Astrocyte of the spinal cord (primary cell): Measurements from ENCODE around the gene CERS1.

Experiments used
- DNase-seq: peaks from one replicate; pipeline ENCODE4 v3.0.0; 2011; ENCODE audit warnings: low read depth, low spot score
- H3K4me3 ChIP-seq: 2 replicates; pipeline ENCODE4 v1.5.1; 2011; ENCODE audit warnings: low read depth, mild to moderate bottlenecking, low read length, moderate library complexity
- in situ Hi-C: cut with HindIII; loops from 2 replicates; pipeline ENCODE4 v1.10.0; 2017; ENCODE audit warnings: low sequenced_read_pairs
- TF ChIP-seq, protein P1 (sequence below): IDR thresholded peaks from 2 replicates; pipeline ENCODE4 v1.5.1; 2012; ENCODE audit warnings: low read depth, mild to moderate bottlenecking, low read length, inconsistent platforms

CERS1 gene

DNA sequence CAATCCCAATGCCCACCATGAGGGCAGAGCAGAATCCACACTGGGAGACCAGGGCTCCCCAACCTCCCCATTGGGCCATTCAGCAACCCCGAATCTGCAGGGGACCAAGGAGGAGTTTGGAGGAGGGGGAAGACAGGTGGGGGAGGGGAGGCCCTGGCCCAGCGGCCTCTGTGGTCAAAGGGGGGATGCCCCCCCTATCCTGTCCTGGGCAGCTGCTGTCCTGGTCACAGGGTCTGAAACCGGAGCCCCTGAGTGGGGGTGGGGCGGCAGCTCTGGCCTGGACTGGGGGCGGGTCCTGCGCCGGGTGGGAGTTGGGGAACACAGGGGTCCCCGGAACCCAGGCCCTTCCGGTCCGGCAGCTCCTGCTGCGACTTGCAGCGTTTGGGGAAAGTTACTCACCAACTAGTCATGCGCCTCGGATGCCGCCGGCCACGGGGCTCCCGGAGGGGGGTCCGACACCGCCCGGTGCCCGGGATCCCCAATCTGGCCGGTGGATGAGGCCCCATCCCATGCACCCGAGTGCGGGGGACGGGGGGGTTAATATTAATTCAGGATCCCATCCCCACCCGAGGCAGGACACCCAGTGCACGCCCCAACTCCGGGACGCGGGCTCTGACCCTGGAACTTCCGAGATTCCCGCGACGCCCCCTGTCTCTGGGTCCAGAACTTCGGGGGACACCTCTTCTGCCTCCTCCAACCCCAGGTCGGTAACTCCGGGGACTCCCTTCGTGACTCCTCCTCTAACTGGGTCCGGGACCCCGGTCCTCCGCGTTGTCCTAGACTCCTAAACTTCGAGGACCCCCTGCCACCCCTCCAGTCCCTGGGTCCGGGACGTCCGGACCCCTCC is 44.2 kb upstream of the CERS1 start:
- H3K4me3 ChIP-seq, result peak overlapping the region; percentile 90
- in situ Hi-C loops, result no loop called here
- TF ChIP-seq, protein P1, sequence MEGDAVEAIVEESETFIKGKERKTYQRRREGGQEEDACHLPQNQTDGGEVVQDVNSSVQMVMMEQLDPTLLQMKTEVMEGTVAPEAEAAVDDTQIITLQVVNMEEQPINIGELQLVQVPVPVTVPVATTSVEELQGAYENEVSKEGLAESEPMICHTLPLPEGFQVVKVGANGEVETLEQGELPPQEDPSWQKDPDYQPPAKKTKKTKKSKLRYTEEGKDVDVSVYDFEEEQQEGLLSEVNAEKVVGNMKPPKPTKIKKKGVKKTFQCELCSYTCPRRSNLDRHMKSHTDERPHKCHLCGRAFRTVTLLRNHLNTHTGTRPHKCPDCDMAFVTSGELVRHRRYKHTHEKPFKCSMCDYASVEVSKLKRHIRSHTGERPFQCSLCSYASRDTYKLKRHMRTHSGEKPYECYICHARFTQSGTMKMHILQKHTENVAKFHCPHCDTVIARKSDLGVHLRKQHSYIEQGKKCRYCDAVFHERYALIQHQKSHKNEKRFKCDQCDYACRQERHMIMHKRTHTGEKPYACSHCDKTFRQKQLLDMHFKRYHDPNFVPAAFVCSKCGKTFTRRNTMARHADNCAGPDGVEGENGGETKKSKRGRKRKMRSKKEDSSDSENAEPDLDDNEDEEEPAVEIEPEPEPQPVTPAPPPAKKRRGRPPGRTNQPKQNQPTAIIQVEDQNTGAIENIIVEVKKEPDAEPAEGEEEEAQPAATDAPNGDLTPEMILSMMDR, result peak; percentile 3
- DNase-seq, result peak; percentile 67

DNA sequence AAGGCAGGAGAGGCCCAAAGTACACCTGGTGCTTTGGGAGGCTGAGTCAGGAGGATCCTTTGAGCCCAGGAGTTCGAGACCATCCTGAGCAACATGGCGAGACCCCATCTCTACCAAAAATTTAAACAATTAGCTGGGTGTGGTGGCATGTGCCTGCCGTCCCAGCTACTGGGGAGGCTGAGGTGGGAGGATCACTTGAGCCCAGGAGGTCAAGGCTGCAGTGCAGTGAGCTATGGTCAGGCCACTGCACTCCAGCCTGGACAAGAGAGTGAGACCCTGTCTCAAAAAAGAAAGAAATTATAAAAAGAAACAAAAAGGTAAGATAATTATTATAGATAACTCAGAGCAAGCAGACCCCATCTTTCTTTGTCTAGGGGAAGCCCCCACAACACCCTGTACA is 43.2 kb upstream of the CERS1 start:
- TF ChIP-seq, protein P1, result no peak
- DNase-seq, result no peak
- H3K4me3 ChIP-seq, result peak overlapping the region; percentile 90
- in situ Hi-C loops, result no loop called here

DNA sequence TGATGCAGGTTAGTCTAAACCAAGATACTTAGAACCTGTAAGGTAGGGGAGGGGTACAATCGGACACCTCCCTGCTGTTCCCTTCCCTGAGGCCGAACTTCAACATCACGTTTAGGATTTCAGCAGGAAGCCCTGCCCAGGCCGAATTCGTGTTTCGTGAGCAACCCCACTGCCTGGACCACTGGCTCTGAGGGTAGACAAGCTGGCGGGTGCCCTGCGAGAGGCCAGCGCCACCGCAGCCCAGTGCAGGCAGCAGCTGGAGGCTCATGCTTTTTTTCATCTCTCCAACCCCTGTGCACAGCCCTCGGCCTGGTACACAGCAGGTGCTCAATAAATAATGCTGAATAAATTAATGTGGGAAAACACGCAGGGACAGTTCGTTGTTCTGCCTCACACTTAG is 37.3 kb upstream of the CERS1 start:
- in situ Hi-C loops, result no loop called here
- TF ChIP-seq, protein P1, result no peak
- no peak for DNase-seq
- no peak overlapping the region for H3K4me3 ChIP-seq

DNA sequence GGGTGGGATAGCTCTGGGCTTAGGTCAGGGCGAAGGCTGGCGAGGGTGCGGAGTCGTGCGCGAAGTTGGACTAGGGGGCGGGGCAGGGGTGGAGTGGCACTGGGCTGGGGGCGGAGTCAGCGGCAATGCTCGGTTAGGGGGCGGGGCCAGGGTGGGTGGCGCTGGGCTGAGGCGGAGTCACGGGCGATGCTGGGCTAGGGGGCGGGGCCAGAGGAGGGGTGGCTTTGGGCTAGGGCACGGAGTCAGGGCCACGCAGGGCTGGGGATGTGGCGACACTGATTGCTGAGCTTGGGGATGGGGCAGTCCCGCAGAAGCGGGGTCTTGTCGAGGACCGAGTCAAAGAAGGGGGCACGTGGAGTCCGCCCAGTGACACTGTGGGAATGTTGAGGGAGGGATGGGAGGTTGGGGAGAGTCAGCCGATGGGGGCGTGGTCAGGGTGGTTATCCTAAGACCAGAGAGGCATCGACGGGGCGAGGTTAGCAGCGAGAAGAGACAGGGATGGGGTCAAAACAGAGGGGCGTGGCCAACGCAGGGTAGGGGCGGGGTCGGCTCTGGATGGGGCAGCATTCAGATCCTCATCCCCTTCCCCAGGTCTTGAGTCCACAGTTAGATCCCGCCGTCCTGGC is 36.4 kb upstream of the CERS1 start:
- TF ChIP-seq, protein P1, result no peak
- in situ Hi-C loops, result no loop called here
- DNase-seq, result peak; percentile 54
- no peak overlapping the region for H3K4me3 ChIP-seq

DNA sequence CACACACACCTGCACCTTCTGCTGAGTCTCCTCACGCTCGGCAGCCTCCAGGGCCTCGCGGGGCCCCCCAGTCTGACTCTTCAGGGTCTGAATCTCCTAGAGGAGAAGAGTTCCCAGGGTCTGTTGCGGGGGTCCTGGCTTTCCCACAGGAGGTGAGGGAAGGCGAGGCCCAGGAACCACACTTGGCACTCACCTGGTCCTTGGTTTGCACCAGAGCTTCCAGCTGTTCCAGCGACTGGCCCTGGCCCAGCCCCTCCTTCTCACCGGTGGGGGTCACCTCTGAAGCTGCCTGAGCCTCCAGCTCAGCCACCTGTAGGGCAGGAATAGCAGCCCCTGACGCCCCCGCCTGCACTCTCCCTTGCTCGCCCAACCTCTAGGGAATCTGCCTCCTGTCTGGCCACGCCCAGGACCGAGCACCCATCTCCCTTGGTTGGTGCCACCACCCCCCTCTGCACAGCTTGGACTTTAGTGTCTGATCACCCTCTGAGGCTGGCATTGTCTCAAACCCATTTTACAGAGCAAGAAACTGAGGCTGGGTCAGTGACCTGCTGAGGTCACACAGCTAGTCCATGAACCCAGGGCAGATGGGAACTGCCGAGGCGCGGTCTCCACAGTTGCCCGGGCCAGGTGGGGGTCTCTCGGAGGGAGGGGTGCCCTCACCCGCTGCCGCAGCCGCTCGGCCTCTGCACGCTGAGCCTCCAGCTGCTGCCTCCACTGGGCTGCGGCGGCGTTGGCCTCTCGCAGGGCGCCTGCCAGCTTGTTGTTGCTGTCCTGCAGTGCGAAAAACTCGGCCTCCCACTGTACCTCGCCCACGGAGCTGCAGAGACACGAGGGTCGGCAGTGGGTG is 35.6 kb upstream of the CERS1 start:
- TF ChIP-seq, protein P1, result no peak
- no peak for DNase-seq
- no peak overlapping the region for H3K4me3 ChIP-seq
- in situ Hi-C loops, result no loop called here

DNA sequence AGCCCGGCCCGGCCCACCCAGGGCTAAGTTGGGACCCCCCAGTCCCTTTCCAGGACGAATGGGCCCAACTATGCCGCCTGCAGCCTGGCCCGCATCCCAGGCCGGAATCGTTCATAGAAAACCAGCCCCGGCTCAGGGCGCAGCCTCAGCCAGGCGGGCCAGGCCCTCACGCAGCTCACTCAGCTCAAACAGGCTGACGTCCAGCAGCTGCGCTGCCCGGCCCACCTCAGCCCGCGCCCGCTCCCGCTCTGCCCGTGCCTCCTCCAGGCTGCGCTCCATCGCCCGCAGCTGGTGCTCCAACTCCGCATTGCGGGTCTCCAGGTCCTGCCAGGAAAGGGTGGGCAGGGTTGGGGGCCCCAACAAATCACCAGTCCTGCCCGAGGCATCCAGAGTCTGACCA is 33.4 kb upstream of the CERS1 start:
- in situ Hi-C loops, result no loop called here
- TF ChIP-seq, protein P1, result no peak
- no peak for DNase-seq
- no peak overlapping the region for H3K4me3 ChIP-seq
